Endothelial cell of umbilical vein (primary cell): Measurements from ENCODE around the gene MARK3.

Experiments
- EZH2 ChIP-seq: IDR thresholded peaks from 2 replicates; pipeline ENCODE4 v1.6.1; 2012; ENCODE audit warnings: borderline replicate concordance, low read depth, mild to moderate bottlenecking, moderate library complexity, low read length, inconsistent platforms; ENCODE audit not compliant: severe bottlenecking
- FOS ChIP-seq: IDR thresholded peaks from 2 replicates; pipeline ENCODE4 v1.6.1; 2011; ENCODE audit warnings: mild to moderate bottlenecking, low read length, moderate library complexity, borderline replicate concordance; ENCODE audit not compliant: insufficient read depth
- POLR2A ChIP-seq: IDR thresholded peaks from 2 replicates; pipeline ENCODE4 v1.6.1; 2012; ENCODE audit warnings: low read depth, mild to moderate bottlenecking, control low read depth, low read length
- TF ChIP-seq, protein P1 (sequence below), 2 donors: IDR thresholded peaks; 1 replicate in 1 of 2; 2 replicates in 1 of 2; pipeline ENCODE4 v1.5.1; 2011; ENCODE audit warnings: low read length in 2 of 2, mild to moderate bottlenecking in 2 of 2, moderate library complexity in 2 of 2, control low read depth in 1 of 2, inconsistent platforms in 1 of 2, low read depth in 1 of 2; ENCODE audit not compliant: insufficient read depth in 1 of 2; ENCODE audit errors: extremely low read depth in 1 of 2

DNA sequence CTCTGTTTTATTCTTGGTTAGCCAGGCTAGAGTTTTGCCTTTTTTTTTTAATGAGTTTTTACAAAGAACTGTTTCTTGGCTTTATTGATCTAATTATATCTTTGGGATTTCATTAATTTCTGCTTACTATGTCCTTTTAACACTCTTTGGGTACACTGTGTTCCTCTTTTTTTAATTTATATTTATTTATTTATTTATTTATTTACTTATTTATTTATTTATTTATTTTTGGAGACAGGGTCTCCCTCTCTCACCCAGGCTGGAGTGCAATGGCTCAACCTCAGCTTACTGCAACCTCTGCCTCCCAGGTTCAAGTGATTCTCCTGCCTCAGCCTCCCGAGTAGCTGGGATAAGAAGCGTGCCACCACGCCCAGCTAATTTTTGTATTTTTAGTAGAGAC is 15.1 kb upstream of the MARK3 start:
- TF ChIP-seq, protein P1, sequence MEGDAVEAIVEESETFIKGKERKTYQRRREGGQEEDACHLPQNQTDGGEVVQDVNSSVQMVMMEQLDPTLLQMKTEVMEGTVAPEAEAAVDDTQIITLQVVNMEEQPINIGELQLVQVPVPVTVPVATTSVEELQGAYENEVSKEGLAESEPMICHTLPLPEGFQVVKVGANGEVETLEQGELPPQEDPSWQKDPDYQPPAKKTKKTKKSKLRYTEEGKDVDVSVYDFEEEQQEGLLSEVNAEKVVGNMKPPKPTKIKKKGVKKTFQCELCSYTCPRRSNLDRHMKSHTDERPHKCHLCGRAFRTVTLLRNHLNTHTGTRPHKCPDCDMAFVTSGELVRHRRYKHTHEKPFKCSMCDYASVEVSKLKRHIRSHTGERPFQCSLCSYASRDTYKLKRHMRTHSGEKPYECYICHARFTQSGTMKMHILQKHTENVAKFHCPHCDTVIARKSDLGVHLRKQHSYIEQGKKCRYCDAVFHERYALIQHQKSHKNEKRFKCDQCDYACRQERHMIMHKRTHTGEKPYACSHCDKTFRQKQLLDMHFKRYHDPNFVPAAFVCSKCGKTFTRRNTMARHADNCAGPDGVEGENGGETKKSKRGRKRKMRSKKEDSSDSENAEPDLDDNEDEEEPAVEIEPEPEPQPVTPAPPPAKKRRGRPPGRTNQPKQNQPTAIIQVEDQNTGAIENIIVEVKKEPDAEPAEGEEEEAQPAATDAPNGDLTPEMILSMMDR (IDR thresholded peaks at IDR 0.05; ENCODE audit: extremely low read depth in 1 of 2, insufficient read depth in 1 of 2, low read depth in 1 of 2, low read length in 2 of 2): no peak
- TF ChIP-seq EZH2 (no peak), POLR2A (no peak), FOS (no peak)
